Stimulated activated CD8-positive, alpha-beta memory T cell treated with anti-CD3 and anti-CD28 coated beads, Interleukin-4, amount 100 ng/mL, for 4 hours (primary cell): ENCODE results near the gene RBM27.
"Not testable (repeated sequence)": the region's sequence is repeated elsewhere in the genome, so short reads cannot be mapped to it uniquely, and the experiment has no call there.

ENCODE experiments used
- DNase-seq, 2 donors: peaks; one replicate each; pipeline ENCODE4 v3.0.0-alpha.2; 2020; ENCODE audit warnings: low read depth in 2 of 2, low spot score in 1 of 2

Gene RBM27

DNA sequence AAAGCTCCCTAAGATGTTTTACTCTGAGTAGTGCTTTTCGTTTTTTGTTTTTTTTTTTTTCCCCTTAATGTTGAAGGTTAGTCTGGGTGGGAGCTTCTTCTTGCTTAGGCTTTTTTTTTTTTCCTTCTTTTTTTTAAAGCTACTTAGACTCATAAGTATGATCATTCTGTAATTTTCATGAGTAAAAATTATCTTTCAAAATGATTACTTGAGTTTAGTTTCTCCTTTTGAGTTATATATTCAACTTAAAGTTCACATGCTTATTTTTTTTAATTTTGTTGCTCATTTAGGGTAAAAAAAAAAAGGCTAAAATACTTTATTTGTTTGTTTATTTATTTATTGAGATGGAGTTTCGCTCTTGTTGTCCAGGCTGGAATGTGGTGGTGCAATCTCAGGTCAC is 2.9 kb downstream of the RBM27 start:
- DNase-seq: no peak

DNA sequence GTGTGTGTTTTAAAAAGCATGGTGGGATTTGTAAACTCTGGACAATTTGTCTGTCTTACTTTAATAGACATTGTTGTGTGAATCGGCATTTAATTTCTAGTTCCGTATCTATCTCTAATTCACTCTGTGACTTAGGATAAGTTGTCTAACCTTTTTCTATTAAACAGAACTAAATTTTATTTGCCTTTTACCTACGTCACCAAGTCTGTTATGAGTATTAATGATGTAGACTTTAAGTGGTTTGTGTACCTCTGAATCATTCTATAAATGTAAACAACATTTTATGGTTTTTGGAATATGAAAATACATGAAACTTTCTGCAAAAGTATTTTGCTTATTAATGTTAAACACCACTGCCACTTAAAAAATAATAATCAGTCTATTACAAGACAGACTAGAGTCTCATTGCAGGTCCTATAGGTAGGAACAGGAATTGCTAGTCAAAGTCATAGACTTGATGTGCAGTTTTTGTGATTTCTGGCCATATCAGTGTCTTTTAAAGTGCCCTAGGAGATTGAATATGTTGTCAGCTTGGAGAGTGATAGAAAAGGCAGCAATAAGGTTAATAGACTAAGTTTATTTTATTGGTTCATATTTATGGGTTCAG is 5.6 kb downstream of the RBM27 start:
- no peak for DNase-seq

DNA sequence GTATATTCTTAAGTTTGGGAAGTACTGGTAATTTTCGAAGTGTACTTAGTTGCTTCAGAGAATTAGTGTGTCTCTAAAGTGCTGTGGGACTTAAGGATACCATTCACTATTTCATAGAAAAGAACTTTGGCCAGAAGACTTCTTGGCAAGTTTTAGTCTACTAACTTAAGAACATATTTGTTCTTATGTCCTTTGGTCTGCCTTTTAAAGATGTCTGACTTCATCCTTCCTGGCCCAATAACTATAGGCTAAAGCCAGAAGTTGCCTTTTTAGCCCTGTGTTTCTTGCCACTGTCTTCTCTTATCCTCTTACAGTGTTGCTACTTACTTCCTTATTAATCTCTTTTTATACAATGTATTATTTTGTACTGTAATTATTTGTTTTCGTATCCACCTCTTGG is 6.3 kb downstream of the RBM27 start:
- DNase-seq: no peak

DNA sequence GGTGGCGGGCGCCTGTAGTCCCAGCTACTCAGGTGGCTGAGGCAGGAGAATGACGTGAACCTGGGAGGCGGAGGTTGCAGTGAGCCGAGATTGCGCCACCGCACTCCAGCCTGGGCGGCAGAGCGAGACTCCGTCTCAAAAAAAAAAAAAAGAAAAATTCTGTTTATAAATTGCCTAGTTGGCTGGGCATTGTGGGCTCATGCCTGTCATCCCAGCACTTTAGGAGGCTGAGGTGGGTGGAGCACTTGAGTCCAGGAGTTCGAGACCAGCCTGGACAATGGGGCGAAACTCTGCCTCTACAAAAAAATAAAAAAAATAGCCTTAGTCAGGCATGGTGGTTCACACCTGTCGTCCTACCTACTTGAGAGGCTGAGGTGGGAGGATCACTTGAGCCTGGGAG is 7.4 kb downstream of the RBM27 start:
- DNase-seq: not testable (repeated sequence)

DNA sequence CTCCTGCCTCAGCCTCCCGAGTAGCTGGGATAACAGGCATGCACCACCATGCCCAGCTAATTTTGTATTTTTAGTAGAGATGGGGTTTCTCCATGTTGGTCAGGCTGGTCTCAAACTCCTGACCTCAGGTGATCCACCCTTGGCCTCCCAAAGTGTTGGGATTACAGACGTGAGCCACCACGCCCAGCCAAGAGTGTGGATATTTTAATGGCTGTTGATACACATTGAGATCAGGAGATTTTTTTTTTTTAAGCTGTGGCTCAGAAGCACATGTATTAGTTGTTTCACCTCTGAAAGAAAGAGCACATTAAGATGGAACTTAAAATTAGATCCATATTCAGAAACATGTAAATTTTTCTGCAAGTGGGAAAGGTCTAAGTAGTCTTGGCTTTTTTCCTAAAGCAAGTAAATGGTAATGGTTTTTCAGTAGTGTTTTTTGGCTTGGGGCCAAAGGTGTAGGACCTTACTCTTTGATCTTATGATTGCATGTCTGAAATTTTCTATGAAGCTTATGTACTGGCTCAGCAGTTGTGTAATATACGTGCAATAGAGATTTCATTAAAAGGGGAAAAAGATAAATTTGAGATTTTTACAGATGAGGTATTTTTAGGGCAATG is 9.9 kb downstream of the RBM27 start:
- no peak for DNase-seq

DNA sequence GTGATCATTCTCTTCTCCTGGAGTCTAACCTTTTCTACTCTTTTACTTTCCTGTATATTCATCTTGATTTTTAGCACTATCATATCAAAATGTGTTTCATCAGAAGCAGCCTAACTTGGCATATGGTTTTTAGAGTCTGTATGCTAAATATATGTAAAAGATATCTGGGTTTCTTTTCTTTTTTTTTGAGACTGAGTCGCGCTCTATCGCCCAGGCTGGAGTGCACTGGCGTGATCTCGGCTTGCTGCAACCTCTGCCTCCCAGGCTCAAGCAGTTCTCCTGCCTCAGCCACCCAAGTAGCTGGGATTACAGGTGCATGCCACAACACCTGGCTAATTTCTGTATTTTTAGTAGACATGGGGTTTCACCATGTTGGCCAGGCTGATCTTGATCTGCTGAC is 11.5 kb downstream of the RBM27 start:
- DNase-seq: not testable (repeated sequence)

DNA sequence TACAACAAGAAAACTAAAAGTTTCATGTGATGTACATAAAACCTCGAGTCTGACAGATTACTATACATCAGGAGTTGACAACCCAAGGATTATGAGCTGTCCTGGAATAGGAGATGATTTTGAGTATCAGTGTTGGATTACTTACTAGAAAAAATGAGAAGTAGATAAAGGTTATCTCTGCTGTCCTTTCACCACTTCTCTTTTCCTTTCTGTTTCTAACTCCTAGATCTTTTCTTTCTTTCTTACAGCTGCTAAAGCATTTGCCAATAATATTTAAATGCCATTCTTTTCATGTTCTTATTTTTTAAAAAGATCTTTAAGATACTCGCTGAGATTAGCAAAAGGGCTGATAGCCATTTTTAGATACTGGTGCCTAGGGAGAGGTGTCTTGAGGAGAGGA is 14.8 kb downstream of the RBM27 start:
- DNase-seq: no peak

DNA sequence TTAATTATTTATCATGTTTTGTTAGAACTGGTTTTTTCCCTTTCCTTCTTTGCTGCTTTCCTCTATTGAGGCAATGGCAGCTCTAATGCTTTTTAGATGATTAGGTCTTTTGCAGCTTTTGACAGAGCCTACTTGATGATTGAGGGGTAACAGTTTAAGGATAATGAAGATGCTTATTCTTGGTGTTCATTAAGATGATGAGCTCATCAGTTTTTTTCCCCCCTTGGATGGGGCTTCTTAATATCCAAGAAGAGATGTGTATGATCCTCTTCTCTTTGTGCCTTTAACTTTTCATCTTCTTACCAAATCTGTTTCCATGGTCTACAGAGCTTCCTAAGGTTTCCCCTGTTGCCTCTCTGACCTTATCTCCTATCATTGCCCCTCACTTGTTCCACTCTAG is 15.8 kb downstream of the RBM27 start:
- DNase-seq: no peak

DNA sequence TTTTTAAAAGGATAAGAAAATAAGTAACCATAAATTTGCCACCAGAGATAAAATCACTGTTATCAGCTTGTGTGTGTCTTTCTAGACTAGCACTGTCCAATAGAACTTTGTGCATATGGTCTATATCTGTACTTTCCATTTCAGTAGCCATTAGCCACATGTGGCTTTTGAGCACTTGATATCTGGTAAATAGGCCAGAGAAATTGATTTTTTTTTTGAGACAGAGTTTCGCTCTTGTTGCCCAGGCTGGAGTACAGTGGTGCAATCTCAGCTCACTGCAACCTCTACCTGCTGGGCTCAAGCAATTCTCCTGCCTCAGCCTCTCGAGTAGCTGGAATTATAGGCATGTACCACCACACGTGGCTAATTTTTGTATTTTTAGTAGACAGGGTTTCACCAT is 17.8 kb downstream of the RBM27 start:
- no peak for DNase-seq

DNA sequence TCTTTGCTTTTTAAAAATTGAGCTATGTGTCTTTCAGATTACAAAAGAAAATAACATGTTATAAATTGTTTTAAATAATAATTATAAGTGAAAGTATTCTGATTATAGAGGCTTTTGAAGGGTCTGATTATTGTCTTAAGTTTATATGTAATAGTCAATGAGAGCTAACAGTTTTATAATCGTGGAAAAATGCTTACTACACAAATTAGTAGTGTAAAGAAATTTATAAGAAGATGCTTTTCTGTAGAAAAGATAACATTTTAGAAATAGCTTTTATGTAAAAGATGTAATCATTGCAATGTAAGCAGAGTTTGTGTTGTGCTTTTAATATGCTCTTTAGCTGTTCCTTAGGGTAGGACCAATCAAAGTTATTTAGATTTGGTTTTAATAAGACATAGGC is 18.6 kb downstream of the RBM27 start:
- DNase-seq: no peak

DNA sequence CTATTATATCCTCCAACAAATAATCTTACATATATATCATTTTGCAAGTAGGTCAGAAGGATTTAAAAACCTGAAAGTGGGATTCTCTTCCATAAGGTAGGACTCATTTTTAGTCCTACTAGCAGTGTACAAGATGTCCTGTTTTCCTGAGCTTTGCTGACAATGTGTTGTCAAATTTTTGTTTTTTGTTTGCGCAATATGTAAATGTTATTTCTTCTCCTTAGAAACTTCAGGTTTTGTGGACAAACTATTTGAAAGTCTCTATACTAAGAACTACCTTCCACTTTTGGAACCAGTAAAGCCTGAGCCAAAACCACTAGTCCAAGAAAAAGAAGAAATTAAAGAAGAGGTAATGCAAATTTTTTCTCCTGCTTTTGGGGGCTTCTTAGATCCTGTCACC is 19.8 kb downstream of the RBM27 start:
- no peak for DNase-seq

DNA sequence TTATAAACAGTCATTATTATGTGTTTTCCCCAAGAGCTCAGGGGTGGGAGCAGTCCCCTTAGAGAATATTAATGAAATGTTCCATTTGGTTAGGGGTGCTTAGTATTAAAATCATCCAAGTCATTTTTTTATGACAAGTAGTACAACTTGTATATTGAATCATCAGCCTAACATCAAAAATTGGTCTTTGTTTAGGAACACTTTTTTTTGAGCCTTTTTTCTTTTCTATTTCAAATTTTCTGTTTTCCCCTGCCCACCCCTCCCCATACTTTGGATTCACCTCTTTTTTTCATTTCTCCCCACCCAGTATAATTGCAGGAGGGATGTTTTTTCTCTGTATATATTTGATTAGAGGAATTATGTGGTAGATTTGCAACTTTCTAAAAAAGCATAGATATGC is 25.8 kb downstream of the RBM27 start:
- no peak for DNase-seq

DNA sequence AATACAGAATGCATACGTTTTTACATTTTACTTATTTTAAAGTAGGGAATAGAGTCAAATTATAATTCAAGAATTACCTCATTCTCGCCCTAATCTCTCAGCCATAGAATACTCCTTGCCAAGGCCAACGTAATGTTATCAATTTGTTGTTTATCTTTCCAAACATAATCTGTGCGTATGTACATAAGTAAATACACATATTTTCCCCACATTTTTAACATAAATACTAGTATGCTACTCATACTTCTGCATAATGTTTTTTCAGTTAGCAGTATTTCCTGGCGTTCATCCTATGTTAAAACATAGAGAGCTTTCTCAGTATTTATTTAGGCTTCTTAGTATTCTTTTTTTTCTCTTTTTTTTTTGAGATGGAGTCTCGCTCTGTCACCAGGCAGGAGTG is 28.8 kb downstream of the RBM27 start:
- no peak for DNase-seq

DNA sequence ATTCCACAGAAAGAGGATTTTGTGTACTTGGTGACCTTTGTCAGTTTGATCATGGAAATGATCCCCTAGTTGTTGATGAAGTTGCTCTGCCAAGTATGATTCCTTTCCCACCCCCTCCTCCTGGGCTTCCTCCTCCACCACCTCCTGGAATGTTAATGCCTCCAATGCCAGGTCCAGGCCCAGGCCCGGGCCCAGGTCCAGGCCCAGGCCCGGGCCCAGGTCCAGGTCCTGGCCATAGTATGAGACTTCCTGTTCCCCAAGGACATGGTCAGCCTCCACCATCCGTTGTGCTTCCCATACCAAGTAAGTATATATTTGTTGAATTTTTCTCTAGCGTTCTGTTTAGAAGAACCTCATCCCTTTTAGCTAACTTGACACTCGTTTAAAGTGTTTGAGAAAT is 30.0 kb downstream of the RBM27 start:
- DNase-seq: no peak

DNA sequence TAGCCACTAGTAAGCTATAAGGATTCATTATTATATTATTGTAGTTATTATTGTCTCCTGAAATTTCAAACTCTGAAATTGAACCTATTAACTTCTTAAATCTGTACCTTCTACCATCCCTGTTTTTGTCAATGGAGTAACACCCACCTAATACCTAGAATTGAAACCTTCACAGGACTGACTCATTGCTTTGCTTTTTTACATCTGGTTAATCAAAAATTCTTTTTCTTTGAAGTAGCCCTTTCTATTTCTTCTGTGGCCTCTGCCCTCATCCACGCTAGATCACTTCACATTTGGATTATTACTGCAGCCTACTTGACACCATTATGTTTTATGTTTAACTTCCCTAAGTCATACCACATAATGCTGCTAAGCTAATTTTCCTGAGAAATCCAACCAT is 35.6 kb downstream of the RBM27 start:
- no peak for DNase-seq

DNA sequence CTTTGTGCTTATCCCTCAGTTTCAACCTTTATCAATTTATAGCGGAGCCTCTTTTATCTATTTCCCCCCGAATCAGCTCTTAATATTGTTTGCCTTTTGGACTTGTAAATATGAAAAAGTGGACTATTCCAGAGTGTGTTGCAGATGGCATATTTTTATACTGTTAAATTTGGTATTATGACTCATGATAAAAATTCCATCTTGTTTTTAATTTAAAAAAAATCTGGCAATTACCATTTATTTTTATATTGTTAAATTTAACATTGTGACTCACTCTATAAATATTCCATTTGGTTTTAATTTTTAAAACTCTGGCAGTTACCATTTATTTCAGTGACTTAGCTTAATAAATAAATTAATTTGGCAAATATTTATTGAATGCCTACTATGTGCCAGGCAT is 37.5 kb downstream of the RBM27 start:
- DNase-seq: no peak

DNA sequence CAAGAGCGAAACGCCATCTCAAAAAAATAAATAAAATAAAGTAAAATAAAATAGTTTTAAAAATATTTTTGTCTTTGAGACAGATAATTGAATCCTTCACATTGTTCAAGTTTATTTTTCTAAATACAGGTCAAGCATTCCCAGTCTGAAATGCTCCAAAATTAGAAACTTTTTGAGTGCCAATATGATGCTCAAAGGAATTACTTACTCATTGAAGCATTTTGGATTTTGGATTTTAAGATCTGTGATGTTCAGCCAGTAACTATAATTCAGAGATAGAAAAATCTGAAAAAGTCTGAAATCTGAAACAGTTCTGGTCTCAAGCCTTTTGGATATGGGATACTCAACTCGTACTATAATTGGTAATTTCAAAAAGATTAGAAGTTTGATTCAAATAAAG is 39.8 kb downstream of the RBM27 start:
- no peak for DNase-seq

DNA sequence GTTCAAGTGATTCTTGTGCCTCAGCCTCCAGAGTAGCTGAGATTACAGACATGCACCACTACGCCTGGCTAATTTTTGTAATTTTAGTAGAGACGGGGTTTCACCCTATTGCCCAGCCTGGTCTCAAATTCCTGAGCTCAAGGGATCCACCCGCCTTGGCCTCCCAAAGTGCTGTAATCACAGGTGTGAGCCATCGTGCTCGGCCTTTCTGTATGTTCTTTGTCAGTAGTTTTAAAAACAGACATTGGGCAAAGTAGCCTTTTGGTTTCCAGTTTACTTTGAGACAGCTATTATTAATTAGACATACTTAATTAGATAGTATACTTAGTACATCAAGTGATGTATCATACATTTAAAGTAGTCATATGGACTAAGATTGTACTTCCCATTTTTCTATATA is 45.2 kb downstream of the RBM27 start:
- DNase-seq: no peak

DNA sequence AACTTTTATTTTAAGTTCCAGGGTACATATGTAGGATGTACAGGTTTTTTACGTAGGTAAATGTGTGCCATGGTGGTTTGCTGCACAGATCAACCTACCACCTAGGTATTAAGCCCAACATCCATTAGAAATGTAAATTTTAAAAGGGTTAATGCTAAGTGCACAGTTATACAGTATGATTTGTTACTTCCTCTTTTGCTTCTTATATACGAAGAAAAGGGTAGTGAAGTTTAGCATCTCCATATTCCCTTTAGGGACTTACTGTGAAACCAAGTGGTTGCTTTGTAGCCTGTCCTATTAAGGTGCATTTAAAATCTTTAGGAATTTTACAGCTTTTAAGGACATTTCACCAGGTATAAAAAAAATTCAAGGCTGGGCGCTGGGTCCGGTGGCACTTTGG is 46.4 kb downstream of the RBM27 start:
- DNase-seq: no peak
